Thyroid gland (tissue), 4 donors: ENCODE data around the gene ZNF48. TPM values are rescaled to one million over a fixed set of nuclear protein-coding genes. Genes with fewer than 3 reads are reported as not detected.

Experiments
- DNase-seq, 2 donors: peaks; one replicate each; pipeline ENCODE4 v3.0.0-alpha.2; 2019
- H3K27ac ChIP-seq, 3 donors: fragments of 200-600 bp; sonication (generic); 1 replicate in 2 of 3; 2 replicates in 1 of 3; pipeline ENCODE4 v1.5.1; 2016 to 2019; ENCODE audit warnings: mild to moderate bottlenecking in 1 of 3, moderate library complexity in 1 of 3
- H3K27me3 ChIP-seq: fragments of 200-600 bp; sonication (generic); one replicate; pipeline ENCODE4 v1.5.1; 2019
- H3K36me3 ChIP-seq, 2 donors: fragments of 200-600 bp; sonication (generic); one replicate each; pipeline ENCODE4 v1.5.1; 2016 to 2019
- H3K4me1 ChIP-seq, 2 donors: fragments of 200-600 bp; sonication (generic); one replicate each; pipeline ENCODE4 v1.5.1; 2017 to 2019
- H3K4me3 ChIP-seq, 3 donors: fragments of 200-600 bp; sonication (generic); replicated peaks in 1 of 3; 1 replicate in 2 of 3; 2 replicates in 1 of 3; pipeline ENCODE4 v1.5.1; 2016; ENCODE audit warnings: mild to moderate bottlenecking in 1 of 3
- H3K9me3 ChIP-seq: fragments of 200-600 bp; sonication (generic); one replicate; pipeline ENCODE4 v1.5.1; 2017
- POLR2A ChIP-seq, 2 donors: fragments of 450-650 bp; IDR thresholded peaks; one replicate each; pipeline ENCODE4 v1.6.1; 2017; ENCODE audit warnings: antibody characterized with exemption in 2 of 2, mild to moderate bottlenecking in 2 of 2, moderate library complexity in 1 of 2
- WGBS, 2 donors: methylation state at CpG; one replicate each; pipeline ENCODE4 v1.1.5; 2017; 5-methylcytosine and 5-hydroxymethylcytosine counted together
- intact Hi-C: fragments of 100-400 bp; cut with DNase I; formaldehyde crosslinking; loops from one replicate; pipeline ENCODE4 v1.15.1; 2023
- total RNA-seq, 4 donors: library from RNA; depleted of rRNA; stranded (reverse); fragments of >200 nt; gene quantifications; one replicate each; pipeline ENCODE4 v1.2.3, GENCODE V29; 2016
- TF ChIP-seq, protein P1 (sequence below), 6 experiments: fragments of 200-600 bp in 3 of 6; fragments of 450-650 bp in 3 of 6; sonication (generic) in 3 of 6; IDR thresholded peaks; one replicate each; pipeline ENCODE4 v1.5.1; 2016 to 2019; ENCODE audit warnings: antibody characterized with exemption in 6 of 6, mild to moderate bottlenecking in 2 of 6, inconsistent platforms in 1 of 6, moderate library complexity in 1 of 6

ZNF48 gene
- total RNA-seq, 4 donors from 2014 or later = 8.5 to 12.2 (median 9.4) TPM

DNA sequence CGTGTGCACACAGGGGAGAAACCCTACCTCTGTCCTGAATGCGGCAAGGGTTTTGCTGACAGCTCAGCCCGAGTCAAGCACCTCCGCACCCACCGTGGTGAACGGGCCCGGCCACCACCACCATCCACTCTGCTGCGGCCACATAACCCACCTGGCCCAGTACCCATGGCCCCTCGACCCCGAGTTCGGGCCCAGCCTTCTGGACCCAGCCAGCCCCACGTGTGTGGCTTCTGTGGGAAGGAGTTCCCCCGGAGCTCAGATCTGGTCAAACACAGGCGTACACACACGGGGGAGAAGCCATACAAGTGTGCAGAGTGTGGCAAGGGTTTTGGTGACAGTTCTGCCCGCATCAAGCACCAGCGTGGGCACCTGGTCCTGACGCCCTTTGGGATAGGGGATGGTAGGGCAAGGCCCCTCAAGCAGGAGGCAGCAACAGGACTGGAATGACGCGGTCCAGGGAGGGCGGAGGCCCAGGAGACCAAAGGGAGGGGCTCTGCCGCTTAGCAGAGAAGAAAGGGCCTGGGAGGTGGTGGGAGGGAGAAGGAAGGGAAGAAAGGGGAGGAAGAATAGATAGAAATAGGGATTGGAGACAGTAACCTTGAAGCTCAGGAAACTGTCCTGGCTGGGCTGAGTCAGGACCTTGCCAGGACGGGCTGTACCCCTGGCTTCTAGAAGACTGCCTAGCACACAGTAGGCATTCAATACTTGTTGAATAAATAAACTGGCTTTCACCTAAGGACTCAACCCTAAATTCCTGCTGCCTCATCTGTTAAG lies 3.6 kb downstream of the ZNF48 start:
- Histone ChIP-seq H3K27me3 (no peaks in the 10 kb centered on the region), H3K9me3 (no peaks in the 10 kb centered on the region), H3K4me3 (no peak overlapping the region), H3K36me3 (peaks cover 10 to 11% of the 10 kb centered on the region in 2 donors), H3K4me1 (peaks cover 11 to 33% of the 10 kb centered on the region in 2 donors), H3K27ac (no peak overlapping the region)
- 86% methylated on average over 17 to 21 of the region's 23 CpGs for WGBS, 2 donors
- intact Hi-C loops = no loop called here
- DNase-seq = no peak
- no peak for TF ChIP-seq POLR2A (IDR thresholded peaks at IDR 0.05)
- TF ChIP-seq, protein P1, sequence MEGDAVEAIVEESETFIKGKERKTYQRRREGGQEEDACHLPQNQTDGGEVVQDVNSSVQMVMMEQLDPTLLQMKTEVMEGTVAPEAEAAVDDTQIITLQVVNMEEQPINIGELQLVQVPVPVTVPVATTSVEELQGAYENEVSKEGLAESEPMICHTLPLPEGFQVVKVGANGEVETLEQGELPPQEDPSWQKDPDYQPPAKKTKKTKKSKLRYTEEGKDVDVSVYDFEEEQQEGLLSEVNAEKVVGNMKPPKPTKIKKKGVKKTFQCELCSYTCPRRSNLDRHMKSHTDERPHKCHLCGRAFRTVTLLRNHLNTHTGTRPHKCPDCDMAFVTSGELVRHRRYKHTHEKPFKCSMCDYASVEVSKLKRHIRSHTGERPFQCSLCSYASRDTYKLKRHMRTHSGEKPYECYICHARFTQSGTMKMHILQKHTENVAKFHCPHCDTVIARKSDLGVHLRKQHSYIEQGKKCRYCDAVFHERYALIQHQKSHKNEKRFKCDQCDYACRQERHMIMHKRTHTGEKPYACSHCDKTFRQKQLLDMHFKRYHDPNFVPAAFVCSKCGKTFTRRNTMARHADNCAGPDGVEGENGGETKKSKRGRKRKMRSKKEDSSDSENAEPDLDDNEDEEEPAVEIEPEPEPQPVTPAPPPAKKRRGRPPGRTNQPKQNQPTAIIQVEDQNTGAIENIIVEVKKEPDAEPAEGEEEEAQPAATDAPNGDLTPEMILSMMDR (IDR thresholded peaks at IDR 0.05) = no peak

DNA sequence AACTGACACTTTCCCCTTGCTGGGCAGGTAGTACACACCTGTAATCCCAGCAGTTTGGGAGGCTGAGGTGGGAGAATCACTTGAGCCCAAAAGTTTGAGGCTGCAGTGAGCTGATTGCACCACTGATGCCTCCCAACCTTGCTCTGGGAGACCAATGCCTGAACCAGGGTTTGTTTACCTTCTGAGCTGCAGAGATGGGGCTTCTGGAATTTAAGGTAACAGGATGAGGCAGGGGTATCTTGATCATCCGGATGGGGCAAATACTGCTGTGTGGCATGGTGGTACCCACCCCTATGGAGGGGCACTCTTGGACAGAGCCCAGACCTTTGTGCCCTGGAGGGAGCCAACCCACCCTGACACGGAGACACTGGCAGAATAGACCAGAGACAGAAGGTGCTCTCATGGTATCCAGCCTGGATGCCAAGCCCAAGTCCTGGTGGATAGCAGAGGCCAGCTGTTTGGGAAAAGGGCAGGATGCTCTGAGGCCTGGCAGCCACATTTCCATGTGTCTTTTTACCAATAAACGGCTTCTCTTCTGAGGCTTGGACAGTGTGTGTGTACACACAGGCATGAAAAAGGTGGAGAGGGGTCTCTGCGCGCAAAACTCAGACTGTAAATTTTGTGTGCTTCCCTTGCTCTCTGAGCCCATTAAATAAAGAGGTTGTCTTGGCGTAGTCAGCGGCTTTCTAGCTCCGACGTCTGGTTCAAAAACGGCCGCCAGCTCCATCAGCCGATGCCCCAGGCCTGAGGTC lies 4.4 kb downstream of the ZNF48 start:
- intact Hi-C loops = no loop called here
- WGBS, 2 donors = 19 to 34% methylated on average over 12 of the region's 12 CpGs

DNA sequence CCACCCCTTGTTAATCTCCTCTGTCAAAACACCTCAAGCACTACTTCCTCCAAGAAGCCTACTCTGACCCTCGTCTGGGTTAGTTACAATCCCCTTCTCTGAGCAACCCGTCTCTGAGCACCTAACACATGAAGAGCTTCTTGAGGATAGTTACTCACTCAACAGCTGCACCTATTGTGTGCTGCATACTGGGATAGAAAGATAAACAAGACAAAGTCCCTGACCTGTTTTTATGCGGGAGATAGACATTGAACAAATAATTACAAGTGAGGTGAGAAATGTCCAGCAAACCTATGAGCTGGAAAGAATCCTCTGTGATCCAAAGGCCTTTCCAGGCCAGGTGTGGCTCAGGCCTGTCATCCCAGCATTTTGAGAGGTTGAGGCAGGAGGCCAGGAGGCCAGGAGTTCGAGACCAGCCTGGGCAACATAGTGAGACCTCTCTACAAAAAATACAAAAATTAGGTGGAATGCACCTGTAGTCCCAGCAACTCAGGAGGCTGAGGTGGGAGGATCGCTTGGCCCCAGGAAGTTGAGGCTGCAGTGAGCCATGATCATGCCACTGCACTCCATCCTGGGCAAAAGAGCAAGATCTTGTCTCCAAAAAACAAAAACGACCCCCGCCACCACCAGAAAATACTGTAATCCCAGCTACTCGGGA lies 6.7 kb downstream of the ZNF48 start:
- TF ChIP-seq, protein P1 (IDR thresholded peaks at IDR 0.05) = no peak
- no peak for TF ChIP-seq POLR2A (IDR thresholded peaks at IDR 0.05)
- no peak for DNase-seq
- intact Hi-C loops = no loop called here
- Histone ChIP-seq H3K27me3 (no peaks in the 10 kb centered on the region), H3K4me3 (no peak overlapping the region), H3K9me3 (no peaks in the 10 kb centered on the region), H3K36me3 (peaks cover 10 to 11% of the 10 kb centered on the region in 2 donors), H3K4me1 (peaks cover 6 to 16% of the 10 kb centered on the region in 2 donors), H3K27ac (no peak overlapping the region)
- WGBS, 2 donors = 71 to 72% methylated on average over 8 of the region's 8 CpGs

More for the DNA sequence above, 4.4 kb downstream of the ZNF48 start:
- no peak for DNase-seq
- Histone ChIP-seq H3K9me3 (no peaks in the 10 kb centered on the region), H3K4me1 (peaks cover 11 to 26% of the 10 kb centered on the region in 2 donors), H3K27me3 (no peaks in the 10 kb centered on the region), H3K4me3 (peak overlapping the region; percentile 39 to 64 (median 51)), H3K27ac (peak overlapping the region; percentile 79 to 80 (median 80)), H3K36me3 (peaks cover 10 to 11% of the 10 kb centered on the region in 2 donors)
- TF ChIP-seq, protein P1 (IDR thresholded peaks at IDR 0.05) = no peak
- no peak for TF ChIP-seq POLR2A (IDR thresholded peaks at IDR 0.05)

DNA sequence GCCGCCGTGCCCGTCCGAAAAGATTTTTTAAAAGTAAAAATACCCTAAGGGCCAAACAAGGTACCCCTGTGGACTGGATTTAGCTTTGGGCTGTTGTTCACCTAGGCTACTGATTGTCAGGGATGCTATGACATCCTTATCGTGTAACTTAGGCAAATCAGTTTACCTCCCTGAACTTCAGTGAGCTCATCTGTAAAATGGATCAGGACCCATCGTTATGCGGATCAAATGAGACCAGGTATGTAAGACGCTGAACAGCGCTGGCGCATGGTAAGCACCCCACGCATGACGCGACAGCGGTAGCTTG lies 11.5 kb downstream of the ZNF48 start:
- no peak for TF ChIP-seq POLR2A (IDR thresholded peaks at IDR 0.05)
- TF ChIP-seq, protein P1 (IDR thresholded peaks at IDR 0.05) = no peak
- Histone ChIP-seq H3K4me3 (peak overlapping the region in 2 of 3 donors; percentile 72), H3K4me1 (peaks cover 5 to 19% of the 10 kb centered on the region in 2 donors), H3K27me3 (no peaks in the 10 kb centered on the region), H3K27ac (peak overlapping the region; percentile 51 to 72 (median 56)), H3K9me3 (no peaks in the 10 kb centered on the region), H3K36me3 (no peaks in the 10 kb centered on the region)
- 17 to 21% methylated on average over 14 of the region's 14 CpGs for WGBS, 2 donors
- DNase-seq = no peak
- intact Hi-C loops = no loop called here
